Large intestine (tissue), 12 donors: Measurements from ENCODE around the gene MPRIP. TPM values are rescaled to one million over a fixed set of nuclear protein-coding genes. Genes with fewer than 3 reads are reported as not detected.
"Not testable (repeated sequence)": the region's sequence is repeated elsewhere in the genome, so short reads cannot be mapped to it uniquely, and the experiment has no call there.

ENCODE experiments used
- DNase-seq, 2 donors: peaks; one replicate each; pipeline versions ENCODE4 v3.0.0 to v3.0.0-alpha.2; 2013
- H3K27ac ChIP-seq: one replicate; pipeline ENCODE4 v1.5.1; 2013; ENCODE audit warnings: low read length
- H3K27me3 ChIP-seq: 2 replicates; pipeline ENCODE4 v1.6.1; 2013; ENCODE audit warnings: low read length; ENCODE audit not compliant: control insufficient read depth, insufficient read depth
- H3K36me3 ChIP-seq: 2 replicates; pipeline ENCODE4 v1.6.1; 2013; ENCODE audit warnings: low read length; ENCODE audit not compliant: control insufficient read depth, insufficient read depth
- H3K4me1 ChIP-seq: one replicate; pipeline ENCODE4 v1.6.1; 2013; ENCODE audit warnings: low read length; ENCODE audit not compliant: control insufficient read depth, insufficient read depth
- H3K4me3 ChIP-seq: one replicate; pipeline ENCODE4 v1.5.1; 2013; ENCODE audit warnings: low read length
- H3K9me3 ChIP-seq: one replicate; pipeline ENCODE4 v1.6.1; 2013; ENCODE audit warnings: mild to moderate bottlenecking, low read depth, low read length, moderate library complexity; ENCODE audit not compliant: control insufficient read depth
- WGBS: methylation state at CpG from one replicate; pipeline ENCODE4 v1.1.5; 2013; ENCODE audit warnings: low lambda C conversion rate; ENCODE audit not compliant: insufficient coverage; 5-methylcytosine and 5-hydroxymethylcytosine counted together
- long read RNA-seq, 11 donors: transcript quantifications; one replicate each; lab custom pipeline, GENCODE V29; 2026
- polyA plus RNA-seq: library from polyadenylated mRNA; unstranded; fragments of 120-200 nt; gene quantifications from one replicate; pipeline ENCODE4 v1.2.1, GENCODE V29; 2013

The MPRIP gene, protein sequence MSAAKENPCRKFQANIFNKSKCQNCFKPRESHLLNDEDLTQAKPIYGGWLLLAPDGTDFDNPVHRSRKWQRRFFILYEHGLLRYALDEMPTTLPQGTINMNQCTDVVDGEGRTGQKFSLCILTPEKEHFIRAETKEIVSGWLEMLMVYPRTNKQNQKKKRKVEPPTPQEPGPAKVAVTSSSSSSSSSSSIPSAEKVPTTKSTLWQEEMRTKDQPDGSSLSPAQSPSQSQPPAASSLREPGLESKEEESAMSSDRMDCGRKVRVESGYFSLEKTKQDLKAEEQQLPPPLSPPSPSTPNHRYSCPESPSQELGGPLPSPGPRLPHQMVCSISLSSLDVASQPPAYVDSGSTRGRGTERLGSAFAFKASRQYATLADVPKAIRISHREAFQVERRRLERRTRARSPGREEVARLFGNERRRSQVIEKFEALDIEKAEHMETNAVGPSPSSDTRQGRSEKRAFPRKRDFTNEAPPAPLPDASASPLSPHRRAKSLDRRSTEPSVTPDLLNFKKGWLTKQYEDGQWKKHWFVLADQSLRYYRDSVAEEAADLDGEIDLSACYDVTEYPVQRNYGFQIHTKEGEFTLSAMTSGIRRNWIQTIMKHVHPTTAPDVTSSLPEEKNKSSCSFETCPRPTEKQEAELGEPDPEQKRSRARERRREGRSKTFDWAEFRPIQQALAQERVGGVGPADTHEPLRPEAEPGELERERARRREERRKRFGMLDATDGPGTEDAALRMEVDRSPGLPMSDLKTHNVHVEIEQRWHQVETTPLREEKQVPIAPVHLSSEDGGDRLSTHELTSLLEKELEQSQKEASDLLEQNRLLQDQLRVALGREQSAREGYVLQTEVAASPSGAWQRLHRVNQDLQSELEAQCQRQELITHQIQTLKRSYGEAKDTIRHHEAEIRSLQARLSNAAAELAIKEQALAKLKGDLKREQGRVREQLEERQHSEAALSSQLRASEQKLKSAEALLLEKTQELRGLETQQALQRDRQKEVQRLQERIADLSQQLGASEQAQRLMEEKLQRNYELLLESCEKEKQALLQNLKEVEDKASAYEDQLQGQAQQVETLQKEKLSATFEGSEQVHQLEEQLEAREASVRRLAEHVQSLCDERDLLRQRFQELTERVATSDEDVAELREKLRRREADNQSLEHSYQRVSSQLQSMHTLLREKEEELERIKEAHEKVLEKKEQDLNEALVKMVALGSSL (N-terminal part only)
- polyA plus RNA-seq: 178 TPM
- long read RNA-seq, donor 1, partial matches to known transcripts: 5 of 6 reads
- long read RNA-seq, donor 1, other reads (novel, unspliced or antisense): 0 of 6 reads
- long read RNA-seq, donor 2, partial matches to known transcripts: 27 of 32 reads
- long read RNA-seq, donor 2, other reads (novel, unspliced or antisense): 0 of 32 reads
- long read RNA-seq, donor 3: 0 reads
- long read RNA-seq, donor 4, full-length matches to known transcripts: 2 of 2 reads
- long read RNA-seq, donor 4, partial matches to known transcripts: 0 of 2 reads
- long read RNA-seq, donor 4, other reads (novel, unspliced or antisense): 0 of 2 reads
- long read RNA-seq, donor 5, full-length matches to known transcripts: 5 of 20 reads
- long read RNA-seq, donor 5, partial matches to known transcripts: 15 of 20 reads
- long read RNA-seq, donor 5, other reads (novel, unspliced or antisense): 0 of 20 reads
- long read RNA-seq, donor 6, partial matches to known transcripts: 32 of 36 reads
- long read RNA-seq, donor 6, other reads (novel, unspliced or antisense): 0 of 36 reads
- long read RNA-seq, donor 7, full-length matches to known transcripts: 1 of 7 reads
- long read RNA-seq, donor 7, partial matches to known transcripts: 6 of 7 reads
- long read RNA-seq, donor 7, other reads (novel, unspliced or antisense): 0 of 7 reads
- long read RNA-seq, donor 8, full-length matches to known transcripts: 7 of 75 reads
- long read RNA-seq, donor 8, partial matches to known transcripts: 68 of 75 reads
- long read RNA-seq, donor 8, other reads (novel, unspliced or antisense): 0 of 75 reads
- long read RNA-seq, donor 9, full-length matches to known transcripts: 3 of 26 reads
- long read RNA-seq, donor 9, partial matches to known transcripts: 23 of 26 reads
- long read RNA-seq, donor 9, other reads (novel, unspliced or antisense): 0 of 26 reads
- long read RNA-seq, donor 10, full-length matches to known transcripts: 6 of 82 reads
- long read RNA-seq, donor 10, partial matches to known transcripts: 76 of 82 reads
- long read RNA-seq, donor 10, other reads (novel, unspliced or antisense): 0 of 82 reads
- long read RNA-seq, donor 11, partial matches to known transcripts: 5 of 9 reads
- long read RNA-seq, donor 11, other reads (novel, unspliced or antisense): 0 of 9 reads

- H3K4me3 ChIP-seq: peak within 1 kb of the TSS; percentile 63
- peaks cover 30% of the 10 kb centered on the region for H3K4me1 ChIP-seq
- H3K27ac ChIP-seq: peak within 1 kb of the TSS; percentile 73
- no CpG with 5 or more reads among the region's 67 CpGs for WGBS
- H3K36me3 ChIP-seq: no peaks in the 10 kb centered on the region
- DNase-seq: no peak
- H3K27me3 ChIP-seq: no peaks in the 10 kb centered on the region
- no peaks in the 10 kb centered on the region for H3K9me3 ChIP-seq
These were observed at the start of gene MPRIP for GRCh38 chr17:17042384-17042736. Gene MPRIP (plus strand): TSS chr17:17042457. CDS start chr17:17042849, 392 bp downstream.

DNA sequence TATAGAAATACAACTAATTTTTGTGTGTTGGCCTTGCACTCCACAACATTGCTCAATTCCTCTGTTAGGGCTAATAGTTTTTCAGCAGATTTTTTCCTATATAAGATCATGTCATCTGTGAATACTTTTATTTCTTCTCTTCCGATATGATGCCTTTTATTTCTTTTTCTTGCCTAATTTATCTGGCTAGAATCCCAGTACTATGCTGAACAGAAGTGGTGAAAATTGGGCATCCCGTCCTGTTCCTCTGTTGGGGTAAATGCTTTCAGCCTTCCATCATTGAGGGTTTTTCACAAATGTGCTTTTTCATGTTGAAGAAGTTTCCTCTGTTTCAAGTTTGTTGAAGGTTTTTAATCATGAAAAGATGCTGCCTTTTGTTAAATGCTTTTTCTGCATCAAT lies 47.6 kb upstream of the MPRIP start:
- DNase-seq: no peak
- no peaks in the 10 kb centered on the region for H3K27me3 ChIP-seq
- WGBS: 60% methylated on average over 1 of the region's 2 CpGs
- no peaks in the 10 kb centered on the region for H3K36me3 ChIP-seq
- no peaks in the 10 kb centered on the region for H3K9me3 ChIP-seq
- no peak overlapping the region for H3K4me3 ChIP-seq
- H3K27ac ChIP-seq: no peak overlapping the region
- H3K4me1 ChIP-seq: no peaks in the 10 kb centered on the region

- Histone ChIP-seq H3K27me3 (no peaks in the 10 kb centered on the region), H3K36me3 (no peaks in the 10 kb centered on the region), H3K4me3 (no peak overlapping the region), H3K9me3 (no peaks in the 10 kb centered on the region), H3K4me1 (peaks cover 6% of the 10 kb centered on the region), H3K27ac (no peak overlapping the region)
- no peak for DNase-seq
- WGBS: no CpG with 5 or more reads among the region's 7 CpGs
These were observed 46.3 kb upstream of the MPRIP start for GRCh38 chr17:16995930-16996329.

DNA sequence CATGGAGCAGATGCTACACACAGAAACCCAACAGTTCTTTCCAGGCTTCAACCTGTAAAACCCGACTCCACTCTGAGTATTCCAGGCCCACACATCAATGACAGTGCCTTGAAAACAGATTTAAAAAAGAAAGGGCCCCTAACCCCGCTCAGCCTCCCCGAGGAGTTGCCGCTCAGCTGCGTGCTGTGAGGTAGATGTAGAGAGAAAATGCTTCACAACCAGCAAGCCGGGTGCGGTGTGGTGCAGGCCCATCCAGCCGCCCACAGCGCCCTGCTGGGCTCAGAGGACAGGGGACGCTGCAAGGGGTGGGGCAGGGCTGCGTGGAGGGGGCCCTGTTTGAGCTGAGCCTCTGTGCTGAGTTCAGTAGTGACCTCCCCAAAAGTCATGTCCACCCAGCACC lies 45.5 kb upstream of the MPRIP start:
- H3K4me1 ChIP-seq: peaks cover 14% of the 10 kb centered on the region
- not testable (repeated sequence) for H3K27ac ChIP-seq, H3K27me3 ChIP-seq, H3K4me3 ChIP-seq, H3K9me3 ChIP-seq, DNase-seq, H3K36me3 ChIP-seq
- no CpG with 5 or more reads among the region's 11 CpGs for WGBS

DNA sequence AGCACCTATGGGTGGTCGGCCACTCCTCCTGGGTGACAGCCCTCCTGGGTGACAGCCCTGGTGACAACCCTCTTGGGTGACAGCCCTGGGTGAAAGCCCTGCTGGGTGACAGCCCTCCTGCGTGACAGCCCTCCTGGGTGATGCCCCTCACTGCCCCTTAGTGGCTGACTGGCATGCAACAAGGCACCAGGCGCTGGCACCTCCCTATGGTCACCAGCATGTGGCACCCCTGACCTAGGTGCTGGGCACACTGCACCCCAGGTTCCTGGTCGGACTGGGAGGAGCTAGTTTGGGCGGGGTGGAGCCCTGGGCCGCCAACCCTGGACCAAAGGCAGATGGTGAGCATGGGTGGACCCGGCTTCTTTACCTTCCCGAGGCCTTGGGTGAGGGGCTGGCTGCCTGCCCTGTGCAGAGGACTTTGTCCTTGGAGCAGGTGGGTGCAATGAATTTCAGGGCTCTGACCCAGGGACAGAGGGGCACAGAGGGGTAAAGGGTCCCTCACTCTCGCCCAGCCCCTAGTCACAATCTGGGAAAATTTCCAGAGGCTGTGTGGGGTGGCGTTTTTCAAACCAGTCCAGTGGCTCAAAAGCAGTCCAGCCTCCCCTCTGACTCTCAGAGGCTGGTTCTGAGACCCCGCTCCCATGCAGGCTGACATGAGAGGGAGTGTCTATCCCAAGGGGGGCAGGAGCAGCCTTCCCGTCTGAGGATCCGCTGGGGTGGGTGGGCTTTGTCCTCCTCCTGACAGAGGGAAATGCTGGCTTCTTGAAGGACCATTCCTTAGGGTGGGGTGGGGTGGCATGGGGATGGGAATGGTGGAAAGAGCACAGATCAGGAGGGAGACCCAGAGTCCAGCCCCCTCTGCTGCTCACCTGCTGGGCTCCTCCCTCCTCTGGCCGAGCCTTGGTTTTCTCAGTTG lies 44.5 kb upstream of the MPRIP start:
- WGBS: no CpG with 5 or more reads among the region's 14 CpGs
- no peaks in the 10 kb centered on the region for H3K36me3 ChIP-seq
- no peak for DNase-seq
- H3K9me3 ChIP-seq: no peaks in the 10 kb centered on the region
- H3K4me3 ChIP-seq: no peak overlapping the region
- H3K4me1 ChIP-seq: peaks cover 18% of the 10 kb centered on the region
- no peak overlapping the region for H3K27ac ChIP-seq
- H3K27me3 ChIP-seq: no peaks in the 10 kb centered on the region

DNA sequence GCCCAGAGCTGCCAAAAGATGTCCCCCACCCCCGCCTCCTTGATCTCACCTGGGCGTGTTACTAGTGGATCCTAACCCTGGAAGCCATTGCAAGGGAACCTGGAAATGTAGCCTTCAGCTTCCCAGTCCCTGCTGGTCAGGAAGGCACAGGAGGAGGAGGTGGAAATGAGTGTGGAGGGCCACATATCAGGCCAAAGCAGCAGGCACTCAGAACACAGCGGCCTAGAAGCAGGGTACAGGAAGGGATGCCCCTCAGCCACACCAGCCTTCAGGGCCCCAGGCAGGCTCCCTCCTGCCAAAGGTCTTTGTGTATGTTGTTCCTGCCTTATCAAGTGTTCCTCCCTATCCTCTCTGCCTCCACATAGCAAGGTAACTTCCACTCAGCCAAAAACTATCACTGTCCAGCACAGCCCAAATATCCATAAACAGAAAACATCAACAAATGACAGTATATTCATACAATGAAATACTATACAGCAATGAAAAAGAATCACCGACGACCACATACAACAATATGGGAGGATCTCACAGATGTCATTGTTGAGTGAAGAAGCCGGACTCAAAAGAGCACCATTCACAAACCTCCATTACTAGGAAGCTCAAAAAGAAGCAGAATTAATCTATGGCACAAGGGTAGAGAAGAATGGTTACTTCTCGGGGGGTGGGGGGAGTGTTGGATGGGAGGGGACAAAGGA lies 42.2 kb upstream of the MPRIP start:
- Histone ChIP-seq H3K27me3 (no peaks in the 10 kb centered on the region), H3K4me1 (peaks cover 18% of the 10 kb centered on the region), H3K9me3 (no peaks in the 10 kb centered on the region), H3K36me3 (no peaks in the 10 kb centered on the region), H3K27ac (no peak overlapping the region), H3K4me3 (no peak overlapping the region)
- DNase-seq: no peak
- WGBS: no CpG with 5 or more reads among the region's 7 CpGs

GRCh38 chr17:17001076-17001777 lies 41.0 kb upstream of the MPRIP start:
- no peak overlapping the region for H3K4me3 ChIP-seq
- peaks cover 18% of the 10 kb centered on the region for H3K4me1 ChIP-seq
- H3K27ac ChIP-seq: no peak overlapping the region
- DNase-seq: no peak
- H3K9me3 ChIP-seq: no peaks in the 10 kb centered on the region
- no peaks in the 10 kb centered on the region for H3K36me3 ChIP-seq
- WGBS: no CpG with 5 or more reads among the region's 9 CpGs
- H3K27me3 ChIP-seq: no peaks in the 10 kb centered on the region
